NT2/D1 (cell line): ENCODE data around the gene IGSF23.

ENCODE experiments used
- SUZ12 ChIP-seq: IDR thresholded peaks from 2 replicates; pipeline ENCODE4 v1.6.1; 2011; ENCODE audit not compliant: insufficient read length, insufficient read depth; ENCODE audit errors: extremely low read depth
- YY1 ChIP-seq: IDR thresholded peaks from 2 replicates; pipeline ENCODE4 v1.6.1; 2011; ENCODE audit not compliant: insufficient read length, insufficient read depth
- ZNF274 ChIP-seq: IDR thresholded peaks from 2 replicates; pipeline ENCODE4 v1.6.1; 2011; ENCODE audit warnings: mild to moderate bottlenecking, low read depth, low read length

GRCh38 chr19:44571830-44572580 lies 41.4 kb upstream of the IGSF23 start:
- TF ChIP-seq ZNF274 (no peak), YY1 (no peak), SUZ12 (no peak)
